Thyroid gland (tissue), 4 donors: Measurements from ENCODE around the gene REV3L.

Experiments
- POLR2A ChIP-seq, 2 donors: fragments of 450-650 bp; IDR thresholded peaks; one replicate each; pipeline ENCODE4 v1.6.1; 2017; ENCODE audit warnings: antibody characterized with exemption in 2 of 2, mild to moderate bottlenecking in 2 of 2, moderate library complexity in 1 of 2
- TF ChIP-seq, protein P1 (sequence below), 6 experiments: fragments of 200-600 bp in 3 of 6; fragments of 450-650 bp in 3 of 6; sonication (generic) in 3 of 6; IDR thresholded peaks; one replicate each; pipeline ENCODE4 v1.5.1; 2016 to 2019; ENCODE audit warnings: antibody characterized with exemption in 6 of 6, mild to moderate bottlenecking in 2 of 6, inconsistent platforms in 1 of 6, moderate library complexity in 1 of 6

DNA sequence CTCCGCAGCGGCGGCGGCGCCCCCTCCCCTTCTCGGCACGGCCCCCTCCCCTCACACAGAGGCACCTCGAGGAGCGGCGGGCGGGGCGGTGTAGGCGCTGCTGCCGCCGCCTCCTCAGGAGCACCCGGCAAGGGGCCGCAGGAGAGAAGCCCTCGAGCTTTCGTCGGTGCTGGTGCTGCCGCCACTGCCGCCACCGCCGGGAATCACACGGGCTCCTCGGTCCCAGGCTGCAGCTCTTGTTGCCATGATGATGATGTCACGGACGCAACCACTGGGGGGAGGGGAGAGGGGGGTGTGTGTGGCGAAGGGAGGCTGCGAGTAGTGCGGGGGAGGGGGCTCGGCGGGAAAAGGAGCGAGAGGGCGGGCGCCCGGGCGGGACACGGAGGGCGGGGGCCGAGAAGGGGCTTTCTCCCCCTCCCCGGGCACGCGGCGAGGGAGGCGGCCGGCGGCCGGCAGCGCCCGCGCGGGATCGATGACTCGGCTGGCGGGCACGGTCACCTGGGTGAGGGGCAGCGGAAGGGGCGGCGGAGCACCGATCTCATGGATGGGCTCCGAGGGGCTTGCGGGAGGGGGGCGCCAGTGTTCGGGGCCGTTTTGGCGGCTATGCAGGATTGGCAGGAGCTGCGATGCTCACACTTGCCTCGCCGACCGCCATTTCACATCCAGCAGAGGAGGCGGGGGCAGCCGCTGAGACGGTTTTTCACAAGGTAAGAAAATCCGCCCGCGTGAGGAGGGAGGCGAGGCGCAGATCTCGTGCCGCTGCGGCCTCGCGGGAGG lies at the start of gene REV3L:
- TF ChIP-seq, protein P1, sequence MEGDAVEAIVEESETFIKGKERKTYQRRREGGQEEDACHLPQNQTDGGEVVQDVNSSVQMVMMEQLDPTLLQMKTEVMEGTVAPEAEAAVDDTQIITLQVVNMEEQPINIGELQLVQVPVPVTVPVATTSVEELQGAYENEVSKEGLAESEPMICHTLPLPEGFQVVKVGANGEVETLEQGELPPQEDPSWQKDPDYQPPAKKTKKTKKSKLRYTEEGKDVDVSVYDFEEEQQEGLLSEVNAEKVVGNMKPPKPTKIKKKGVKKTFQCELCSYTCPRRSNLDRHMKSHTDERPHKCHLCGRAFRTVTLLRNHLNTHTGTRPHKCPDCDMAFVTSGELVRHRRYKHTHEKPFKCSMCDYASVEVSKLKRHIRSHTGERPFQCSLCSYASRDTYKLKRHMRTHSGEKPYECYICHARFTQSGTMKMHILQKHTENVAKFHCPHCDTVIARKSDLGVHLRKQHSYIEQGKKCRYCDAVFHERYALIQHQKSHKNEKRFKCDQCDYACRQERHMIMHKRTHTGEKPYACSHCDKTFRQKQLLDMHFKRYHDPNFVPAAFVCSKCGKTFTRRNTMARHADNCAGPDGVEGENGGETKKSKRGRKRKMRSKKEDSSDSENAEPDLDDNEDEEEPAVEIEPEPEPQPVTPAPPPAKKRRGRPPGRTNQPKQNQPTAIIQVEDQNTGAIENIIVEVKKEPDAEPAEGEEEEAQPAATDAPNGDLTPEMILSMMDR (IDR thresholded peaks at IDR 0.05) = peak in 1 of 6 experiments; percentile 7
- peak; percentile 30 to 75 for TF ChIP-seq POLR2A (IDR thresholded peaks at IDR 0.05)
